B cell (primary cell): ENCODE data around the gene NKX2-3.

Source experiments
- CTCF ChIP-seq: fragments of 200-600 bp; IDR thresholded peaks from one replicate; pipeline ENCODE4 v1.8.0; 2022; ENCODE audit warnings: antibody characterized with exemption, mild to moderate bottlenecking
- EZH2 ChIP-seq: IDR thresholded peaks from 2 replicates; pipeline ENCODE4 v1.6.1; 2012; ENCODE audit warnings: borderline replicate concordance, low read depth, mild to moderate bottlenecking, moderate library complexity, low read length; ENCODE audit not compliant: insufficient read depth, poor library complexity, severe bottlenecking

DNA sequence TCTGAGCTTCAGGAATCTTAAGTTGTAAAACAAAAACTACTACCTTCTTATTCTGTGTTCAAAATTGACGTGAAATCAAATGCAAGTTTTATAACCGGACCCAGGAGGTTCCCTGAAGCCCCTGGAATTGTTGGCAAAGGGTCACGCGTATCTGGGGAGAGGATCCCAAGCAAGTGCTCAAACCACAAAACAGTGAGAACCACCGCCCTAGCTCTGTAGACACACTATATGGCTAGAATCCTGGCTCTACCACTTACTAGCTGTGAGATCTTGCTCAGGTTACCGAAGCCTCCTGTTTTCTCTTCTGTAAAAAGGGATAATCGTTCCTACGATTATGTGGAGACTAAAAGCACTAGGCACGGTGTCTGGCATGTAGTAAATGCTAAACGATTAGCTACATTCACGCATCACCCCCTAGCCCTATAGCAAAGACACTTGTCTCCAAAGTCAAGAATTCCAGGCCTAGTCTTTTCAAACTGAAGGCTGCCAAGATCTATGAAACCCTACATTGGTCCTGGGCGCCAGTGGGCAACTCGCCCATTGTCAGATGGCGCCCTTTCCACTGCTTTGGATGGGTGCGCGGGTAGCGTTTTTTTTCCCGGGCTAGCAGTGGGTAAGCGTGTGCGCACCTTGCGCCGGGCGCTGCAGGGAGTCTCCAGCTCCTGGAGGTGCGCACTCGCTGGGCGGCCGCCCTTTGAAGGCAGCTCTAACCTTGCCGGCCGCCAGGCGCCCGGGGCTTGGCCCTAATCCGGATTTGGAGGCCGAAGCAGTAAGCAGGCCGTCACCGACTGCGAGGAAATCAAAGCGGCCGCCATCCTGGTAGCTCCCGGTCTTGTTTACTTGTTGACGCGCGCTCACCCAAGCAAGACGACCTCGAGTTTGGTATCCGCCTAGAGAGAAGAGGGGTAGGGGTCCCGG is 11.6 kb upstream of the NKX2-3 start:
- TF ChIP-seq CTCF (no peak), EZH2 (no peak)
